Fibroblast of the conjunctiva (primary cell): ENCODE measurements around the gene TTBK1.

ENCODE experiments used
- DNase-seq: peaks from one replicate; pipeline ENCODE4 v3.0.0-alpha.2; 2010; ENCODE audit warnings: low read depth

The TTBK1 gene

DNA sequence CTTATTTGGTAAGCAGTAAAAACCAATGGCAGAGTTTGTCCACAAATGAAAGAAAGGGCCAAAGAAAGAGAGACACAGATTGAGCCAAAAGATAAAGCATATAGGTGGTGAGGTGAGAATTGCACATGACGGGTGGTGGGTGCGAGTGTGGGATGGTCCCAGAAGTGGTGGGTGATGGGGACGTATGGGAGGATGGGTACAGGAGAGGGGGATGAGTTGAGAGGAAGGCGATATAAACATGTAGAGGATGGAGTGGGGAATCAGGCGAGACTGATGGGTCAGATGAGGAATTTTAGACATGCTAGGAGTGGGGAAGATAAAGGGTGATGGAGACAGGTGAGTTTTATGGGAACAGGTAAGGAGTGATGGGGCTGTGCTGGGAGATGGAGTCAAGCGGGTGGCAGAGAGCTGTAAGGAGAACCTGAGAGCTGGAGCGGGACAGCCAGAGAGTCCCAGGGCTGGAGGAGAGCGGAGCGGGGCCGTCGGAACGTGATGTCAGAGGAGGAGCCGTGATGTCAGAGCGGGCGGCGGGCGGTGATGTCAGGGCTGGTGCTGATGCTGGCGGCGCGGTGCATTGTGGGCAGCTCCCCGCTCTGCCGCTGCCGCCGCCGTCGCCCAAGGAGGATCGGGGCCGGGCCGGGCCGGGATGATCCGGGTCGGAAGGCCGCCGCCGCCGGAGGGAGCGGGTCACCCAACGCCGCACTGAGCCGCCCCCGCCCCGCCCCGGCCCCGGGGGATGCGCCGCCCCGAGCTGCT, at the start of gene TTBK1:
Gene TTBK1, plus strand, starts transcription at position 574 of the 756 bp plus-strand sequence. CDS start 3,180 bp downstream, outside the sequence.
- DNase-seq: no peak

DNA sequence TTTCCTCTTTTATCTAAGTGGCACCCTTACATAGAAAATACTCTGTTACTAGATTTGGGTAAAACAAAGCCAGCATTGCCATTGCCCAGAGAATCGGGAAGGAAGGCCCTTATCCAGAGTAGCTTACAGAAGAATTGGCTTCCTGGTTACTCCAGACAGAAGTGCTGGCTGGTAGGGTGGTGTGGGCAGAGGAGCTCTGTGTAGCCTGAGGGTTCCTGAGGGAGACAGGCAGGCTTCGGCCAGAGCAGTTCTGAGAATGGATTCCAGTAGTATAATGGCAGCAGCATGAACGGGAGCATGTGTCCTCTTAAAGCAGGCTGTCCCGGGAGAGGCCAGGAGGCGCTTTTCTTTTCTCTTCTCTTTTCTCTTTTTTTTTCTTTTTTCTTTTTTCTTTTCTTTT, 49.4 kb upstream of the TTBK1 start:
- DNase-seq: no peak

DNA sequence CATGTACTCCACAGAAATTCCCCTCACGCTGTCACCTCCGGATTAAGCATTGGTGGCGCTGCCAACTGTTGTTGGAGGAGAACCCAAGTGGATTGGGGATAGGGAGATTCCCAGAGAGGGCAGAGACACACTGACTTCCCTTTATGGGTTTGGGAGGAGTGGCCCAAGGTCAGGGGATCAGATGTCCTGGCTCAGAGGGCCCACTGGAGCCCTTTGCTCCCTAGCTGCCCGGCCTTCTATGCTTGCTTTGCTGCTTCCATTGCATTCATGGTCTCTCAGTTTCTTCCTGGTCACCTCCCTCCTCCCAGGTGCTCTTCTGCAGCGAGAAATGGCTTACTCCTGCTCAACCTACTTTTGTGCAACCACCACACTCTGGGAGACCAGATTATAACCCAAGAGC, 46.9 kb upstream of the TTBK1 start:
- no peak for DNase-seq

DNA sequence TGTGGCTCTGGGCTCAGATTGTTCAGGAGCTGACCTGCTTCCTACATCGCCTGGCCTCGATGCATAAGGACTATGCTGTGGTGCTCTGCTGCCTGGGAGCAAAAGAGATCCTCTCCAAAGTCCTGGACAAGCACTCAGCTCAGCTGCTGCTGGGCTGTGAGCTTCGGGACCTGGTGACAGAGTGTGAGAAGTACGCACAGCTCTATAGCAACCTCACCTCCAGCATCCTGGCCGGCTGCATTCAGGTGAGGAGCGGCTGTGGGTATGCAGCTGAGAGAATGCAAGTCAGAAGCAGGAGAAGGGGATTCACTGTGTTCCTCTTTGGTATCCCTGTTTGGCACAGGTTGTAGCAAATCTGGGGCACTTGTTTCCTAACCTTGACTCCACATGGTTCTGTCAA, 43.4 kb upstream of the TTBK1 start:
- DNase-seq: no peak

DNA sequence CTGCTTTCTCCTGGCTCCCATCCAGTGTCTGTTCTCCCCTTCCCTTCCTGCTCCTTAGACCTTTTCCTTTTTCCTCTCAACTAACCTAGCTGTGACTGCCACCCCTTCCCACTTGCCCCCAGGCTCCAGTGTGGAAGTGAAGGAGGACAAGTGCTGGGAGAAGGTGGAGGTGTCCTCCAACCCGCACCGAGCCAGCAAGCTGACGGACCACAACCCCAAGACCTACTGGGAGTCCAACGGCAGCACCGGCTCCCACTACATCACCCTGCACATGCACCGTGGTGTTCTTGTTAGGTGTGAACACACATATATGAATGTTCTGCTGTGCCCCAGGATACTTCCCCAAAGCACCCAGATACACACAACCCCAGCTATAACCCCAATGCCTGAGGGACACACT, 42.7 kb upstream of the TTBK1 start:
- no peak for DNase-seq

DNA sequence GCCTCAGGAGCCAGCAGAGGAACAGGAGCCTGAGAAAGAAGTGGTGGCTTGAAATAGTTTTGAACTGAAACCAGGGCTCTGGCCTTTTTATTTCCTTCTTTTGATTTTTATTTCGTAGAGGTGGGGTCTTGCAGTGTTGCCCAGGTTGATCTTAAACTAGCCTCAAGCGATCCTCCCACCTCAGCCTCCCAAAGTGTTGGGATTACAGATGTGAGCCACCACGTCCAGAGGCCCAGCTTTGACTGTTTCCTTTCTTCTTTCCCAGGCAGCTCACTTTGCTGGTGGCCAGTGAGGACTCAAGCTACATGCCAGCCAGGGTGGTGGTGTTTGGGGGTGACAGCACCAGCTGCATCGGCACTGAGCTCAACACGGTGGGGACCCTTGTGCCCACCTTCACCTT, 40.8 kb upstream of the TTBK1 start:
- no peak for DNase-seq

DNA sequence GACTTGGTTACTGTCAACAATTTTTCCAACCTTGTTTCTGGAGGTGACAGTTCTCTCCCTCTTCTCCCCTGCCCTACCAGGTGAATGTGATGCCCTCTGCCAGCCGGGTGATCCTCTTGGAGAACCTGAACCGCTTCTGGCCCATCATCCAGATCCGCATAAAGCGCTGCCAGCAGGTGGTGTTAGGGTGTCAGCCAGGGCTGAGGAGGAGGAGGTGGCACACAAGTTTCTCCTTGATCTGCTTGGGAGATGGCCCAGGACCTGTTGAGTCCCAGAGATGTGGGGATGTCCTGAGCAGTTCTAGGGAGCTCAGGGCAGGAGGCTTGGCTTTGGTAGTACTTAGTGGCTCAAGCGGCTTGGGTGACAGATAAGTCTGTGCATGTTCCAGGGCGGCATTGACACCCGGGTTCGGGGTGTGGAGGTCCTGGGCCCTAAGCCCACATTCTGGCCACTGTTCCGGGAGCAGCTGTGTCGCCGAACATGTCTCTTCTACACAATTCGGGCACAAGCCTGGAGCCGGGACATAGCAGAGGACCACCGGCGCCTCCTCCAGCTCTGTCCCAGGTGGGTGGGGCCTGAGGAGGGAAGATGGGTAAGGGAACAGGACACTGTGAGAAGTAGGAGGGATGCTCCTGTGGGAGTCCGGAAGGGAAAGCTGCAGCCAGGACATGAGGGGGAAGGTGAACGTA, 40.1 kb upstream of the TTBK1 start:
- no peak for DNase-seq

DNA sequence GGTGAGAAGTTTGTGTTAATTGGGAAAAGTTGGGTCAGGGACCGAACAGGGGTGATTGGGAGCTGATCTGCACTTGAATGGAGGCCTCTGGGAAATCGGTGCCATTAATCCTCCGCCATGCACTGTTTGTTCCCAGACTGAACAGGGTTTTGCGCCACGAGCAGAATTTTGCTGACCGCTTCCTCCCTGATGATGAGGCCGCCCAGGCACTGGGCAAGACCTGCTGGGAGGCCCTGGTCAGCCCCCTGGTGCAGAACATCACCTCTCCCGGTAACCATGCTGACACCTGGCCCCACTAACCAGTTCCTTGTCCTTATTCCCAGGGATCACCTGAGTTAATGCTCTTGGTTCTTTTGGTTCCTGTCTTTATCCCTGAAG, 39.6 kb upstream of the TTBK1 start:
- DNase-seq: no peak

DNA sequence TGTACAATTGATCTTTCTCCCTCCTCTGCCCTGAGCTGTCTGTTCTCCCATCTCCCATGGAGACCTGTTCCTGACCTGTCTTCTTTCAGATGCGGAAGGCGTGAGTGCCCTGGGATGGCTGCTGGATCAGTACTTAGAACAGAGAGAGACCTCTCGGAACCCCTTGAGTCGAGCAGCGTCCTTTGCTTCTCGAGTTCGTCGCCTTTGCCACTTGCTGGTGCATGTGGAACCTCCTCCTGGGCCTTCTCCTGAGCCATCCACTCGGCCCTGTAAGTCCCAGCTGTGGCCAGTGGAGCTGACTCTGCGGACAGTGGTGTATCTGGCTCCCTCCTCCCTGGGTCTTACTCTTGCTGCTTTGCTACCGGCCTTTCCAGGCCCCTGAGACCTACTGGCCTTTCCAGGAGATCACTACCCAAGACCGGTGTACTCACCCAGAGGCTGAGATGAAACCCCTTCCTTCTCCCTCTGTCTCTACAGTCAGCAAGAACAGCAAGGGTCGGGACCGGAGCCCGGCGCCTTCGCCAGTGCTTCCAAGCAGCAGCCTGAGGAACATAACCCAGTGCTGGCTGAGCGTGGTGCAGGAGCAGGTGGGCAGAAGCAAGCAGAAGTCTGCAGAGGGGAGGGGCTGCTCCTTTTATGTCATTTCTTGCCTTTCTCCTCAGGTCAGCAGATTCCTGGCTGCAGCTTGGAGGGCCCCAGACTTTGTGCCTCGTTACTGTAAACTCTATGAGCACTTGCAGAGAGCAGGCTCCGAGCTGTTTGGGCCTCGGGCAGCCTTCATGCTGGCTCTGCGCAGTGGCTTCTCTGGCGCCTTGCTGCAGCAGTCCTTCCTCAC, 38.8 kb upstream of the TTBK1 start:
- DNase-seq: no peak

DNA sequence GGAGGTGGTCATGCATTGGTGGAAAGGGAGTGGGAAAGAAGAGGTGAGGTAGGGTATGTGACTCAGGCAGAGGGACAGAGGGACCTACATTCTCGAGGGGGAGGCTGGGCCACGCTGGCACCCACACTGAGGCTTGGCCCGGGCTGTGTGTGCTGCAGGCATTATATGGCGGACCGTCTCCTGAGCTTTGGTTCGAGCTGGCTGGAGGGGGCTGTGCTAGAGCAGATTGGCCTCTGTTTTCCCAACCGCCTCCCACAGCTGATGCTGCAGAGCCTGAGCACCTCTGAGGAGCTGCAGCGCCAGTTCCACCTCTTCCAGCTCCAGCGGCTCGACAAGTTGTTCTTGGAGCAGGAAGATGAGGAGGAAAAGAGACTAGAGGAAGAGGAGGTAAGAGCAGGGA, 37.4 kb upstream of the TTBK1 start:
- DNase-seq: no peak

DNA sequence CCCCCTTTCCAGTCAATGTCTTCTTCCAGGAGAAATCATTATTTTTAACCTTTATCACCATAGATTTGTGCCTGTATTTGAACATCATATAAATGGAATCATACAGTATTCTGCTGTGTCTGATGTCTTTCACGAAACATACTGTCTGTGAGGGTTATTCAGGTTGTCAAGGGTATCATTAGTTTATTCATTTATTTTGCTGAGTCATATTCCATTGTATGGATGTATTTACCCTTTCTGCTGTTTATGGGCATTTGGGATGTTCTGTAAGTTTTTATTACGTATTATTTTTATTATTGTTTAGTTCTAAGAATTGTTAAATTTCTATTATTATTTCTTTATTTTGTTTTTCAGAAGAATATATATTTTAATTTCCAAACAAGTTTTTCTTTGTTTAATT, 36.0 kb upstream of the TTBK1 start:
- DNase-seq: no peak

DNA sequence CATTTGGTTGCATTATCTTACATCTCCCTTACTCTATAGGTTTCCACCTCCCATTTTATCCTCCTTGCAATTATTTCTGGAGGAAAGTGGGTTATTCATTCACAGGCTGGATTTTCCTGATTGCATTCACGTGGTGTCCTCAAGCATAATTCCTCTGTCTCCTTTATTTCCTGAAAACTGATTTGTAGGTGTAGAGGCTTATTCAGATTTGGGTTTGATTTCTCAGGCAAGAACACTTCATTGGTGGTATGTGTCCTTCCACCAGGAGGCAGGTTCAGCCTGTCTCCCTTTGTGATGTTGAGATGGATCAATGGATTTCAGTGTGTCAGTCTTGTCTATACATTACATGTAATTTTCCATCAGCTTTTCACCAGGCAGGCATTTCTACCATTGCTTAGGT, 31.3 kb upstream of the TTBK1 start:
- no peak for DNase-seq

DNA sequence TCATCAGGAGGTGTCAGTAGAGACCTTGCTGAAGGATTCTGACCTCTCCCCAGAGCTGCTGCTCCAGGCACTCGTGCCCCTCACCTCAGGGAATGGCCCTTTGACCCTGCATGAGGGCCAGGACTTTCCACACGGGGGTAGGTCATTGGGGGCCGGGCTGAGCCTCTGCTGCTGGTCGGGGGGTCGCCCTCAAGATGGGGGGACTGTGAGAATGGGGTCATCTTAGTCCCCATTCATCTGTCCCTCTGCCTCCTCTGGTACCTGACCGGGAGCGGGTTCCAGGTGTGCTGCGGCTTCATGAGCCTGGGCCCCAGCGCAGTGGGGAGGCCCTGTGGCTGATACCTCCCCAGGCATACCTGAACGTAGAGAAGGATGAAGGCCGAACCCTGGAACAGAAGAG, 29.9 kb upstream of the TTBK1 start:
- DNase-seq: no peak

DNA sequence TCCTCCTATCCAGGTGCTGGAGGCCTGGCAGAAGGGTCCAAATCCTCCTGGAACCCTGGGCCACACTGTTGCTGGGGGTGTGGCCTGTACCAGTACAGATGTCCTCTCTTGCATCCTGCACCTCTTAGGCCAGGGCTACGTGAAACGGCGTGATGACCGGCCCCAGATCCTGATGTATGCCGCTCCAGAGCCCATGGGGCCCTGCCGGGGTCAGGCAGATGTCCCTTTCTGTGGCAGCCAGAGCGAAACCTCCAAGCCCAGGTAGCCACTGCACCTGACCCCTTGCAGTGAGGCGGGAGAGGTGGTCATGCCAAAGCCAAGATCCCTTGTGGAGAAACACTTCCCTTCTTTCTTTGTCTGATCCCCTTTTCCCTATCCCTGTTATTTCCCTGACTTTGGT, 28.2 kb upstream of the TTBK1 start:
- DNase-seq: no peak

DNA sequence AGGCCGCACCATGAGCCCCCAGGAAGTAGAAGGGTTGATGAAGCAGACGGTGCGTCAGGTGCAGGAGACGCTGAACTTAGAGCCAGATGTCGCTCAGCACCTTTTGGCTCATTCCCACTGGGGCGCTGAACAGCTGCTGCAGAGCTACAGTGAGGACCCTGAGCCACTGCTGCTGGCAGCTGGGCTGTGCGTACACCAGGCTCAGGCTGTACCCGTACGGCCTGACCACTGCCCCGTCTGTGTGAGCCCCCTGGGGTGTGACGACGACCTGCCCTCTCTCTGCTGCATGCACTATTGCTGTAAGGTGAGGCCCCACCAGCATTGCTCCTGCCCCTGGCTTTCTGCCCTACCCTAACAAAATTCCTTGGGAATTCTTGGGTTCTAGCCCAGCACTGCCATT, 27.1 kb upstream of the TTBK1 start:
- no peak for DNase-seq

DNA sequence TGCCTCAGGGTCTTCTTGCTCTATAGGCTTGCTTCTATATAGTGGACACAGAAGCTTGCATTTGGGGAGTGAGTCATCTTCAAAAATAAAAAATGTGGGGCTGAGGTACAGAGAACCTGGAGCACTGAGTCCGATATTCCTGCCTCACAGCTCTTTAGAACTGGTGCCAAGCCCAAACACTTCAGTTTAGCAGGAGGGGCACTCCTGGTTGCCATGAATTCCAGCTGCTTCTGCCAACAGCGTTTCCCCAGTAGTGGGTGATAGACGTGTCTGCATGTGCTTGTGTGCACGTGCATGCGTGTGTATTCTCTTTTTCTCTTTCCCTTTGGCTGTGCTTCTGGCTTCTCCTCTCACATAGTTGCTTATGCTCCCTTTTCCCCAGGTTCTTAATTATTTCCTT, 25.9 kb upstream of the TTBK1 start:
- DNase-seq: no peak

DNA sequence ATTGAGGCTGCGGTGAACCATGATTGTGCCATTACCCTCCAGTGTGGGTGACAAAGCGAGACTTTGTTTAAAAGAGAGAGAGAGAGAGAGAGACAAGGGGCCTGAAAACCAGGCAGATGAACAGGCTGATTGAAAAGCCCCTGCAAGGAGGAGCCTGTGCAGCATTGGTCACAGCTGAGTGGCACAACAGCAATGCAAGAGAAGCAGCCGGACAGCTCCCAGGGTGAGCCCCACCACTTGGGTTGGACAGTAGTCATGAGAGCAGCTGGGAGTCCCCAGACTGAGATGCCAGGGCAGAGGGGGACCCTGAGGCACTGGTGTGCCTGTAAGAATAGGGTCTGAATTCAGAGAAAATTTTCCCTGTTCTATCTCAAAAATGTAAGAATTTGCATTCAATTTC, 24.2 kb upstream of the TTBK1 start:
- no peak for DNase-seq

DNA sequence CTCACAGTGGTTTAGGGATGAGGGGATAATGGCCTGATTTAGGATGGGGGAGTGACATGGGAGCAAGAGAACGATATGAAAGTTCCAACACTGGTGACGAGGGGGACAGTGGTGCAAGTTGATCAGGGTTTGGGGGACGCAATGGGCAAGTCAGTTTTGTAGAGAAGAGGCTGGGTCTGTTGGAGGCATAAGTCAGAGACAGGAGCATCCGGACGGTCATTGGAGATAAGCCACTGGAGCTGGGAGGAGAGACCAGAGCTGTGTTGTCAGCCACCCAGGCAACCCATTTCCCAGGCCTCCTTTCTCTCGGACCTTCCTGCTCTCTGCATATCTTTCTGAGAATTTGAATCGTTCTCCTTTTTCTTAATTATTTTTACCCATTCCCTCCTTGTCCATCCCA, 23.5 kb upstream of the TTBK1 start:
- no peak for DNase-seq

DNA sequence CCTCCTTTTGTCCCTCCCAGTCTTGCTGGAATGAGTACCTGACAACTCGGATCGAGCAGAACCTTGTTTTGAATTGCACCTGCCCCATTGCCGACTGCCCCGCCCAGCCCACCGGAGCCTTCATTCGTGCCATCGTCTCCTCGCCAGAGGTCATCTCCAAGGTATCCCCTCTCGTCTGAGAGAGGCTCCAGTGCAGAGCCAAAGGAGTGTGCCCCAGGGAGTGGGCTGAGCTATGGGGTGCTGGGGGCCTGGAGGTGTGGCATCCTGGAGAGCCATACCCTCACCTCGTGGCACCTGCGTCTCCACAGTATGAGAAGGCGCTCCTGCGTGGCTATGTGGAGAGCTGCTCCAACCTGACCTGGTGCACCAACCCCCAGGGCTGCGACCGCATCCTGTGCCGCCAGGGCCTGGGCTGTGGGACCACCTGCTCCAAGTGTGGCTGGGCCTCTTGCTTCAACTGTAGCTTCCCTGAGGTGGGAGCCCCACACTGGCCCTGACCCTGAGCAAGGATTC, 22.8 kb upstream of the TTBK1 start:
- DNase-seq: no peak

DNA sequence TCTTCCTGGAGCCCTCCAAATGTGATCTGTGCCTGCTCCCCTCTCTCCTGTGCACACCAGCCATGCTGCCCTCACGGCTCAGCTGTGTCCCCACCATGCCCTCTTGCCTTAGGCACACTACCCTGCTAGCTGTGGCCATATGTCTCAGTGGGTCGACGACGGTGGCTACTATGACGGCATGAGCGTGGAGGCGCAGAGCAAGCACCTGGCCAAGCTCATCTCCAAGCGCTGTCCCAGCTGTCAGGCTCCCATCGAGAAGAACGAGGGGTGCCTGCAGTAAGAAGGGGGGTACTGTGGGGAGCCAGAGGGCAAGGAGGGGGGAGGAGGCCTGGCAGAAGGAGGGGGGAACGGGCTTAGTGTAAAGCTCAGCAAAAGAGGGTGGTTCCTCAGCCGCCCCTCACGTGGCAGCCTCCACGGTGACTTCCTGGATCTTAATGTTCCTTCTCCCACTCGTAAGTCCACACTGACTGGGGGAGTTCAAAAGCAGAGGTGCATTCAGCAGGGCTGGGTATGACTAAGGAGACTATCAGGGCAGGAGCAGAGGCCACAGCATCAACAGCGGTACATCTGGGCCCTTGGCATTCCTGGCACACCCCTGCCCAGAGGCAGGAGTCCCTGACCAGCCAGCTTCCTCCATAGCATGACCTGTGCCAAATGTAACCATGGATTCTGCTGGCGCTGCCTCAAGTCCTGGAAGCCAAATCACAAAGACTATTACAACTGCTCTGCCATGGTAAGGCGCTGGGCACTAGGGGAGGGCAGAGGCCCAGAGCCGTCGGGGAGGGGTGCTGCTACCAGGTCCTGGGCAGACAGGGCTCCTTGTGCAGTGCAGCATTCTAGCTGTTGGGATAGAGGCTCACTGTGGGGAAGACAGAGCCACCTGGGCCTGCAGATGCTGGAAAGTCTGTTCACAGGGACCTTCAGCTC, 22.0 kb upstream of the TTBK1 start:
- no peak for DNase-seq

DNA sequence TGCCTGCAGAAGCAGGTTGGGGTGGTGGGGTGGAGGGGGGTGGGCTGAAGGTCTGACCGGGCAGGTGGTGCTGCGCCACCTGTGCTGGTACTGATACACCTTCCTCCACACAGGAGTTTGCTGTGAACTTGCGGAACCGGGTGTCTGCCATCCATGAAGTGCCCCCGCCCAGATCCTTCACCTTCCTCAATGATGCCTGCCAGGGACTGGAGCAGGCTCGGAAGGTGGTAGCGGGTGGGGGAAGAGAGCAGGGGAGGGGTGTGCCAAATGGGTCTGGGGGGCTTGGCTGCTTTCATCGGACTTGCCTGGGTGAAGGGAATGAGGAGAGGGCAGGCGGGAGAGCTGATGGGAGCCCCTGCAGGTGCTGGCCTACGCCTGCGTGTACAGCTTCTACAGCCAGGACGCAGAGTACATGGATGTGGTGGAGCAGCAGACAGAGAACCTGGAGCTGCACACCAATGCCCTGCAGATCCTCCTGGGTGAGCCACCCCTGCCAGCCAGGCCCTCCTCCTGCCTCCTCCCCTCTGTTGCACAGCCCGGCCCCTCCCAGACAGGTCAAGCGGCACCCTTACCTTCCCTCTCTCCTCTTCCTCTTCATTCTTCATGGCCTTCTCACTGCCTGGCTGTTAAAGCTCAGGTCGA, 20.7 kb upstream of the TTBK1 start:
- no peak for DNase-seq
